ENCODE data around the gene SKI. TPM values are rescaled to one million over a fixed set of nuclear protein-coding genes. Genes with fewer than 3 reads are reported as not detected.

Gene SKI
- total RNA-seq, 1 donor from 2014 or later = 21.6 TPM

DNA sequence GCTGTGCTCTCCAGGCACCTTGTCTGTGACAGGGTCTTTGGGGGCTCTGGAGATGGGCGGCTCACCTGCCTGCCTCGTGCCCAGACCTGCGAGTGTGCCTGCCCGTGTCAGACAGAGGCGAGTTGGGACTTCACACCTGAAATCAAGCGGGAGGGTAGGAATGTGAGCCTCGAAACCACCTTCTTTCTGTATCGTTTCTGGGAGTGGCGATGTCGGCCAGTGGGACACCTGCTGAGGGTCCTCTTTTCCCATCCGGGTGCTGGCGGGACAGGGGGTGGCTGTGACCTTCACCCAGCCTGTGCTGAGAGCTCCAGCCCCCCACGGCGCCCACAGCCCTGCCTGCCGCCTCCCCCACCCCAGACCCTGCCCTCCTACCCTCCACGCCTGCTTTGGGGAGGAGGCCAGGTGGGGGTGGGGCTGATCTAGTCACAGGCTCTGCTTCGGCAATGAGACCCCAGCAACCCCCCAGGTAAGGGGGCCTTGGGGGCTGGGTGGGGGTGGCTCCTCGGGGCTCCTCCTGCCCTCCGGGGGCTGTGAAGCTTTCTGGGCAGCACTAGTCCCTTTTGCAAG is 17.9 kb upstream of the SKI start:
- ATAC-seq = no peak

DNA sequence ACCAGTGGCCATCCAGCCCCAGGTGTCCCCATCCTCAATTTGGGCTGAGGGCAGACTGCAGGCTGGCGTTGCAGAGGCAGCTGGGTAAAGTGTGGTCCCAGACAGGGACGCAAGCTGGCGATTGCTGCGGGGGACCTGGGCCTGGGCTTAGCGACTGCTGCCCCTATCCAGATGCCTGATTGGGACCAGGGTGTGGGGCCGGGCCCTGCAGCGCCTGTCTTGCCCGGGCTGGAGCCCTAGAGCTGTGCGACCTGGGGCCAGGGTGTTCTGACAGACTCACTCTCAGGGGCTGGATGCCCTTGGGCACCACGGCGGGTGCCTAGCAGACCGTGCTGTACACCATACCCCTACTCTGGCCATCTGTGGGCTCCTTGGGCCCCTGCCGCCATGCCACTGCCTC is 17.3 kb upstream of the SKI start:
- ATAC-seq = no peak

GRCh38 chr1:2212274-2212531 is 15.9 kb upstream of the SKI start:
- no peak for ATAC-seq

- peak; percentile 60 for ATAC-seq
Observed at GRCh38 chr1:2212532-2213491, 15.3 kb upstream of the SKI start.

- peak; percentile 46 for ATAC-seq
Observed at GRCh38 chr1:2213576-2214505, 14.3 kb upstream of the SKI start.

DNA sequence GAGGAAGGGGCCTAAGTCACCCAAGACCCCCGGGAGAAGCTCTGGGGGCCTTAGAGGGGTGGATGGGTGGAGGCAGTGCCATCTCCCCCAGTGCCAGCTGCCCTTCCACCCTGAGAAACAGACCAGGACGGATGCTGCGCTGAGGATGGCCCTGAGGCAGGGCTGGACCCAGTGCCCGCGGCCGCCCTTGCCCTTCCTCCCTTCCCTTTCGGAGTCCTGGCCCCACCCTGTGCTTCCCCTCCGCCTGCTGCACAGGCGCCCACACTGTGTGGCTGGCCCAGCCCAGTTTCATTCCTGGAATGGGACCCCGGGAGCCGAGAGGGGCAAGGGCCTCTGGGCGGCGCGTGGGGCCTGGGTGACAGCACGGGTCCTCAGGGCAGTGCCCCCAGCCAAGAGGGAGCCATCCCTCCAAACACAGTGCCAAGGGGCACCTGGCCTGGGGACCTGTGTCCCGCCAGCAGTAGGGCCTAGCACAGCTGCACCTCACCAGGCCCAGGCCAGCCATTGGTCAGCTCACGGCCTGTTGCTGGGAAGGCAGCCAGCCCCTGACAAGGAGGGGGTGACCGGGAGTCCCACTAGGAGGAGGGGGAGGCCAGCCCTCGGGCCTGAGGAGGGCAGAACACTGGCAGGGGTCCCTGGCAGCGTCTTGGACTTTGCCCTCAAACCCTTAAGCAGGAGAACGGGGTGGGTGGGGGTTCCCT is 13.4 kb upstream of the SKI start:
- ATAC-seq = peak; percentile 11

- ATAC-seq = no peak
Observed at GRCh38 chr1:2215329-2215728, 12.8 kb upstream of the SKI start.

DNA sequence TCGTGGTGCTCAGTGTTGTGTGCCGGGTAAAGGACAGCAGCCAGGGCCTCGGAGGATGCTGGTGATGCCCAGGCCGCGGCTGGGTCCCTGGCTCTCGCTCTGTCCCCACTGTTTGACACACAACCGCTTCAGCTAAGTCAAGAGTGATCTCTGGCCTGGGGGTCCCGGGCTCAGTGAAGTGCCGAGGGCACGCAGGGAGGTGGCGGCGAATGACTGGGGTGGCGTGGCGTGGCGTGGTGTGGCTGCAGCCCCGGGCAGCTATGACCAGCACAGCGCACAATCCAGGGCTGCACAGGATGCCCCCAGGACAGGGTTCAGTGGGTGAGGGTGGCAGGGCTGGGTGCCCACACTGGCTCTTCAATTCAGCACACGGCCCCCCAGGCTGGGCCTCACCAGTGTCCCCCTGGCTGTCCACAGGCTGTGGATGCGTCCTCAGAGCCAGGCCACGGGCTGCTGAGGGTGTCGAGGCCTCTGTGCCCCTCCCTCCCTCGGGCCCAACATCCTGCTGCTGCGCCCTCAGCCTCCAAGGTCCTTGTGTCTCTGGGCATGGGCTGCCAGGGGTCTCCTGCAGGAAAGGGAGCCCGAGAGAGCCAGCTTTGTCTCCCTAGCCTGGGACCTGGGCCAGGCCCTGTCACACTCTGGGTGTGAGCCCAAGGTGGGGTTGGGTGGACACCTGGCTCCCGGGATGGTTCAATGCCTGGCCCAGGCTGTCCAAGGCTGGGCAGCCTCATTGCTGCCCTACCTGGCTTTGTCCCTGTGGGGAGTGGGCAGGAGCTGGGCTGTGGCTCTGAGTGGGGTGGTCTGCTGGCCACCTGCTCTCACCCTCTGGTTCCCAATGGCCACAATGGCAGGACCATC is 12.0 kb upstream of the SKI start:
- ATAC-seq = no peak

DNA sequence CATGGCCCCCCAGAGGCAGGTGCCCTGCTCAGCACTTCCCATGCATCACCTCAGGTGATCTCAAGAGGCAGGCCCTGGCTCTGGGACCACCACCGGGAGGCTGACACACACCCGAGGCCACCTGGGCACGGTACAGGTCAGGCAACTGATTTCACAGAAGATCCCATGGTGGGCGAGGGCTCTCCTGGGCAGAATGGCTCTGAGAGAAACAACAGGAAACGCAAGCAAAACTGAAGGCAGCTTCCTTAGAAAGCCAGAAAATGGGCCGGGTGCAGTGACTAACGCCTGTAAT is 11.4 kb upstream of the SKI start:
- no peak for ATAC-seq

- ATAC-seq = no peak
Observed at GRCh38 chr1:2221271-2221670, 6.8 kb upstream of the SKI start.

DNA sequence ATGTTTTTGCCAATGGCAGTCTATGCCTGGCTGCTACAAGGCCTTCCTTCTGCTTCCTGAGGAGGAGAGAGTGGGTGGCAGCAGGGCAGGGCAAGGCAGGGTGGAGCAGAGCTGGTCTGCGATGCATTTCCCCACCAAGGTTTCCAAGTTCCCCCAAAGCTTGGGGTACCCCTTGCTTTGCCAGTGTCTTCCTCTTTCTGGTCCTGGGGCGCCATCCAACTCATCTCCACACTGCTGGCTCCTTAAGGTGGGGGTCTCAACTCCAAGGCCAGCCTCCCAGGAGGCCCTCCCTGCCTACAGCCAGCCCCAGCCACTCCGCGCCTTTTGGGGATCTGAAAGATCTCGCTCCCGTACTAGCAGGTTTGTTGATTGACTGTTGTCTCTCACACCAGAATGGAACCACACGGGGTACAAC is 3.9 kb upstream of the SKI start:
- ATAC-seq = no peak

- ATAC-seq = no peak
Observed at GRCh38 chr1:2224631-2225428, 3.3 kb upstream of the SKI start.

- ATAC-seq = no peak
Observed at GRCh38 chr1:2226525-2227345, 1.4 kb upstream of the SKI start.

DNA sequence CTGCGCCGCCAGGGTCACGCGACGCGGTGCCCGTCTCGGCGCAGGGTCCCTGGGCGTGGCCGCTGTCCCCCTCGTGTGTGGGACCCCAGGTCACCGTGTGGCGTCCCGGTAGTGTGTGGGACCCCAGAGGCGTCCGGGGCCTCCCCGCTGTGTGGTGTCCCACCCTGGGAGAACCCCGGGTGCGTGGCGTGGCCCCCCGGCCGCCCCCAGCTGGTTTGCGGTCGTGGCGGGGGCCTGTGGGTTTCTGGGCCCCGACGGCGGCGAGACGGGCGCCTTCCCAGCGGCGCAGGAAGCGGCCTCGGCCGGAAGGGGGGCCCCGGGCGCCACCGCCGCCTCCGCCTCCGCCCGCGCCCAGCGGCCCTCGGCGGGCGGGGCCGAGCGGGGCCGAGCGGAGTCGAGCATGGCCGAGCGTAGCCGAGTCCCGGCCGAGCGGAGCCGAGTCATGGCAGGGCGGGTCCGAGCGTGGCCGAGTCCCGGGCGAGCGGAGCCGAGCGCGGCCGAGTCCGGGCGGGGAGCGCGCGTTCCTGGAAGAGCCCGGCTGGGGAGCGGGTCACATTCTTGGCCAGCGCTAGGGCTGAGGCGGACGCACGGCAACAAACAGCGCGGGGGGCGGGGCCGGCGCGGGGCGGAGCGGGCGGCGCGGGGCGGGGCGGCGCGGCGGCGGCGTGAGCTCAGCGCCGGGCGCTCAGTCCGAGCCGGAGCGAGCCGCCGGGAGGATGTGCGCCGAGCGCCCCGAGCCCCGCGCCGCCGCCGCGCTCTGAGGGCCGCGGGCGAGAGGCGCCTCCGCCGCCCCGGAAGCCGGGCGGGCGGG is 568 bp upstream of the SKI start:
- peak; percentile 91 for ATAC-seq

- ATAC-seq = no peak
Observed at GRCh38 chr1:2228694-2229036, 546 bp downstream of the SKI start.

GRCh38 chr1:2229037-2229864 is 1.1 kb downstream of the SKI start:
- peak; percentile 29 for ATAC-seq

DNA sequence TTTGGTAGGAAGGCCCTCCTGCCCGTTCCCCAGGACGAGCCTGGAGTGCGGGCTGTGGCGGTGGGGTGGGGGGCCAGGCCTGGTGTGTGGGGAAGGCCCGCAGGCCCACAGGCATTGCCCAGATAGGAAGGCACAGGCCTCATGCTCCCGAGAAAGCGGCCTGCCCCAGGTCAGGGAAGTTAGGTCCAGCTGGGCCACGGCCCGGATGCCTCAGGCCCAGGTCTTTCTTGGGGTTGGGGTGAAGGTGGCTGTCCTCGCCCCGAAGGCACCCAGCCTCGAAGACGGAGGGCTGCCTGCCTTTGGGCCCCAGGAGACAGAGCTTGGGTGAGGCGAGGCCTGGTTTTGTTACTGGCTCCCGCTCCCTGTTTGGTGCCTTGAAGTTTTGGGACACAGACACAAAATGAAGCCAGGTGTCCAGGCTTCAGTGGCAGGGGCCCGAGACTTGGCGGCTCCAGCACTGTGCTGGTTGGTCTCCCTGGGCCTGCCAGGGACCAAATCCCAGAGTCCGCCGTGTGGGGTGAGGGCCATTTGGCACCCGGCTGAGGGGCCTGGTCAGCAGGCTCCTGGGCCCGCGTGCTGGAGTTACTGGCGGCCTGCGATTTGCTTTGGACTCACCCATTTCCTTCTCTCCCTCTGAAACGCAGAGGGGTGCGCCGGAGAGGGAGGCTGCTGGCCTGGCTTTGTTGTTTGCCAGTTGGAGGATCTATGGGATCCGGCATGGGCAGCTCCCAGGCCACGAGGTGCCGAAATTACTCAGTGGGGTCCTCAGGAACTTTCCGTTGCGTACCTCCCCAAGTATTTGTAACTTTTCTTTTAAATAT is 2.0 kb downstream of the SKI start:
- ATAC-seq = no peak
